Measurements from ENCODE around the gene RBM38. TPM values are rescaled to one million over a fixed set of nuclear protein-coding genes. Genes with fewer than 3 reads are reported as not detected.
"Not testable (repeated sequence)": the region's sequence is repeated elsewhere in the genome, so short reads cannot be mapped to it uniquely, and the experiment has no call there.

Gene RBM38
- total RNA-seq, 2 experiments from 2014 or later: 116 to 119 TPM

GRCh38 chr20:57421253-57422220, 30.3 kb downstream of the RBM38 start:
- DNase-seq: no peak
- POLR2A ChIA-PET: interaction anchor here (1.0 to 1.7 kb wide), 5 partner anchors 8 to 31 kb away, joined by 3 to 4 read pairs (median 4); partner anchors contain the start of gene RBM38
- H3K27ac Mint-ChIP-seq: no peak overlapping the region
- CTCF ChIA-PET: interaction anchor here (1.2 kb wide), 1 partner anchor 12 kb away, joined by 4 read pairs; no protein-coding TSS in a partner anchor
- no peaks in the 10 kb centered on the region for H3K36me3 Mint-ChIP-seq (ENCODE audit: low read depth)
- H3K27me3 Mint-ChIP-seq: peaks cover 16% of the 10 kb centered on the region
- peaks cover 16% of the 10 kb centered on the region for H3K4me1 Mint-ChIP-seq
- no peaks in the 10 kb centered on the region for H3K9me3 Mint-ChIP-seq
- no peak overlapping the region for H3K4me3 Mint-ChIP-seq

- peaks cover 12% of the 10 kb centered on the region for H3K27me3 Mint-ChIP-seq
- H3K9me3 Mint-ChIP-seq: no peaks in the 10 kb centered on the region
- no peak overlapping the region for H3K4me3 Mint-ChIP-seq
- ChIA-PET CTCF (no interaction called here), POLR2A (interaction anchor here (1.2 to 1.7 kb wide), 3 partner anchors 9 to 32 kb away, joined by 4 to 5 read pairs (median 4); partner anchors contain the start of gene RBM38)
- H3K27ac Mint-ChIP-seq: no peak overlapping the region
- no peak for DNase-seq
- peaks cover 21% of the 10 kb centered on the region for H3K4me1 Mint-ChIP-seq
- H3K36me3 Mint-ChIP-seq (ENCODE audit: low read depth): no peaks in the 10 kb centered on the region
Observed at GRCh38 chr20:57422254-57422653, 31.1 kb downstream of the RBM38 start.

- H3K27ac Mint-ChIP-seq: no peak overlapping the region
- ChIA-PET CTCF (interaction anchor here (1.4 kb wide), 1 partner anchor 10 kb away, joined by 6 read pairs; no protein-coding TSS in a partner anchor), POLR2A (no interaction called here)
- no peak overlapping the region for H3K4me3 Mint-ChIP-seq
- peaks cover 2% of the 10 kb centered on the region for H3K27me3 Mint-ChIP-seq
- DNase-seq: no peak
- H3K9me3 Mint-ChIP-seq: no peaks in the 10 kb centered on the region
- H3K4me1 Mint-ChIP-seq: peaks cover 30% of the 10 kb centered on the region
- H3K36me3 Mint-ChIP-seq (ENCODE audit: low read depth): no peaks in the 10 kb centered on the region
Observed at GRCh38 chr20:57425150-57426013, 34.2 kb downstream of the RBM38 start.

- Mint-ChIP-seq H3K4me3 (no peak overlapping the region), H3K4me1 (peaks cover 35% of the 10 kb centered on the region), H3K9me3 (no peaks in the 10 kb centered on the region), H3K27me3 (peaks cover 2% of the 10 kb centered on the region), H3K27ac (no peak overlapping the region), H3K36me3 (ENCODE audit: low read depth) (no peaks in the 10 kb centered on the region)
- ChIA-PET POLR2A (no interaction called here), CTCF (interaction anchor here (1.0 to 1.4 kb wide), 2 partner anchors 9 to 22 kb away, joined by 3 to 6 read pairs; no protein-coding TSS in a partner anchor)
- DNase-seq: no peak
Observed at GRCh38 chr20:57426271-57426689, 35.1 kb downstream of the RBM38 start.

GRCh38 chr20:57426831-57427230, 35.6 kb downstream of the RBM38 start:
- no peaks in the 10 kb centered on the region for H3K9me3 Mint-ChIP-seq
- no peak overlapping the region for H3K27ac Mint-ChIP-seq
- no peak for DNase-seq
- H3K4me3 Mint-ChIP-seq: no peak overlapping the region
- H3K27me3 Mint-ChIP-seq: peaks cover under 1% of the 10 kb centered on the region
- peaks cover 3% of the 10 kb centered on the region for H3K36me3 Mint-ChIP-seq (ENCODE audit: low read depth)
- CTCF ChIA-PET: interaction anchor here (1.0 to 1.1 kb wide), 3 partner anchors 12 to 29 kb away, joined by 3 read pairs; no protein-coding TSS in a partner anchor
- peaks cover 40% of the 10 kb centered on the region for H3K4me1 Mint-ChIP-seq
- POLR2A ChIA-PET: interaction anchor here (1.1 kb wide), 1 partner anchor 29 kb away, joined by 4 read pairs; no protein-coding TSS in a partner anchor

GRCh38 chr20:57428324-57429158, 37.3 kb downstream of the RBM38 start:
- CTCF ChIA-PET: interaction anchor here (0.6 to 3.1 kb wide), 6 partner anchors 10 to 67 kb away, joined by 3 to 11 read pairs (median 3); no protein-coding TSS in a partner anchor
- Mint-ChIP-seq H3K36me3 (ENCODE audit: low read depth) (peaks cover 3% of the 10 kb centered on the region), H3K4me1 (peaks cover 55% of the 10 kb centered on the region), H3K27me3 (no peaks in the 10 kb centered on the region), H3K4me3 (no peak overlapping the region), H3K9me3 (no peaks in the 10 kb centered on the region), H3K27ac (no peak overlapping the region)
- DNase-seq: no peak
- POLR2A ChIA-PET: interaction anchor here (1.3 to 2.6 kb wide), 5 partner anchors 10 to 39 kb away, joined by 4 to 11 read pairs (median 8); no protein-coding TSS in a partner anchor

- H3K9me3 Mint-ChIP-seq: no peaks in the 10 kb centered on the region
- POLR2A ChIA-PET: interaction anchor here (1.1 to 2.6 kb wide), 6 partner anchors 8 to 39 kb away, joined by 3 to 11 read pairs (median 6); no protein-coding TSS in a partner anchor
Observed at GRCh38 chr20:57429159-57429496, 37.9 kb downstream of the RBM38 start.

GRCh38 chr20:57429580-57430200, 38.5 kb downstream of the RBM38 start:
- POLR2A ChIA-PET: interaction anchor here (1.1 to 2.6 kb wide), 6 partner anchors 9 to 40 kb away, joined by 3 to 11 read pairs (median 6); no protein-coding TSS in a partner anchor
- H3K4me1 Mint-ChIP-seq: peaks cover 60% of the 10 kb centered on the region
- no peak for DNase-seq

More at GRCh38 chr20:57429159-57429496, 37.9 kb downstream of the RBM38 start:
- no peak overlapping the region for H3K27ac Mint-ChIP-seq
- H3K4me3 Mint-ChIP-seq: no peak overlapping the region
- CTCF ChIA-PET: interaction anchor here (0.8 to 3.1 kb wide), 5 partner anchors 28 to 66 kb away, joined by 3 to 11 read pairs (median 3); no protein-coding TSS in a partner anchor
- H3K36me3 Mint-ChIP-seq (ENCODE audit: low read depth): peaks cover 6% of the 10 kb centered on the region
- peaks cover 57% of the 10 kb centered on the region for H3K4me1 Mint-ChIP-seq
- no peak for DNase-seq
- H3K27me3 Mint-ChIP-seq: no peaks in the 10 kb centered on the region

GRCh38 chr20:57430201-57430596, 39.0 kb downstream of the RBM38 start:
- POLR2A ChIA-PET: interaction anchor here (1.1 to 2.6 kb wide), 3 partner anchors 9 to 37 kb away, joined by 3 to 11 read pairs (median 9); no protein-coding TSS in a partner anchor
- H3K27me3 Mint-ChIP-seq; H3K36me3 Mint-ChIP-seq (ENCODE audit: low read depth); H3K4me3 Mint-ChIP-seq; H3K9me3 Mint-ChIP-seq; DNase-seq: not testable (repeated sequence)
- CTCF ChIA-PET: interaction anchor here (0.9 to 3.1 kb wide), 4 partner anchors 29 to 48 kb away, joined by 3 to 11 read pairs (median 3); no protein-coding TSS in a partner anchor
- H3K27ac Mint-ChIP-seq: peak overlapping the region; percentile 51
- peaks cover 62% of the 10 kb centered on the region for H3K4me1 Mint-ChIP-seq

More at GRCh38 chr20:57429580-57430200, 38.5 kb downstream of the RBM38 start:
- no peak overlapping the region for H3K4me3 Mint-ChIP-seq
- no peaks in the 10 kb centered on the region for H3K9me3 Mint-ChIP-seq
- no peaks in the 10 kb centered on the region for H3K27me3 Mint-ChIP-seq
- peak overlapping the region; percentile 51 for H3K27ac Mint-ChIP-seq
- CTCF ChIA-PET: interaction anchor here (0.8 to 3.1 kb wide), 6 partner anchors 28 to 66 kb away, joined by 3 to 11 read pairs (median 3); no protein-coding TSS in a partner anchor
- H3K36me3 Mint-ChIP-seq (ENCODE audit: low read depth): peaks cover 6% of the 10 kb centered on the region

- no peak for DNase-seq
- ChIA-PET CTCF (interaction anchor here (0.7 kb wide), 1 partner anchor 178 kb away, joined by 3 read pairs; no protein-coding TSS in a partner anchor), POLR2A (interaction anchor here (1.2 to 7.9 kb wide), 3 partner anchors 19 to 40 kb away, joined by 6 to 157 read pairs (median 21); partner anchors contain the start of gene RBM38)
- Mint-ChIP-seq H3K27me3 (no peaks in the 10 kb centered on the region), H3K36me3 (ENCODE audit: low read depth) (peaks cover 6% of the 10 kb centered on the region), H3K4me1 (peaks cover 69% of the 10 kb centered on the region), H3K9me3 (no peaks in the 10 kb centered on the region), H3K4me3 (no peak overlapping the region), H3K27ac (peak overlapping the region; percentile 73)
Observed at GRCh38 chr20:57431539-57431835, 40.3 kb downstream of the RBM38 start.

- Mint-ChIP-seq H3K4me1 (peaks cover 68% of the 10 kb centered on the region), H3K9me3 (no peaks in the 10 kb centered on the region), H3K27me3 (no peaks in the 10 kb centered on the region), H3K27ac (peak overlapping the region; percentile 88), H3K4me3 (peak overlapping the region; percentile 50), H3K36me3 (ENCODE audit: low read depth) (peaks cover 6% of the 10 kb centered on the region)
- POLR2A ChIA-PET: interaction anchor here (0.7 to 7.9 kb wide), 11 partner anchors 11 to 187 kb away, joined by 3 to 157 read pairs (median 4); partner anchors contain the start of genes RBM38 and ZBP1
- no peak for DNase-seq
- CTCF ChIA-PET: interaction anchor here (0.8 to 4.9 kb wide), 5 partner anchors 15 to 162 kb away, joined by 3 to 40 read pairs (median 23); partner anchors contain the start of gene RBM38
Observed at GRCh38 chr20:57432480-57432861, 41.3 kb downstream of the RBM38 start.

All from activated CD4-positive, alpha-beta memory T cell treated with anti-CD3 and anti-CD28 coated beads, Interleukin-2, amount 10 ng/mL, durations not matched to agents 7 days and 5 days (primary cell).